Smooth muscle cell (in vitro differentiated cells): ENCODE results near the gene FMO2. TPM values are rescaled to one million over a fixed set of nuclear protein-coding genes. Genes with fewer than 3 reads are reported as not detected.
A peak's percentile ranks its signal among the peaks of the same experiment; 100 is the strongest.

Experiments
- DNase-seq: peaks from one replicate; lab custom pipeline; 2025; ENCODE audit not compliant: unreplicated experiment; lab: John Stamatoyannopoulos, UW
- H2AFZ ChIP-seq: fragments of 200-600 bp; sonication (generic); 2 replicates; pipeline ENCODE4 v1.6.0; 2016; ENCODE audit warnings: antibody characterized with exemption, low read depth, mild to moderate bottlenecking
- H3F3A ChIP-seq: fragments of 200-600 bp; sonication (generic); 2 replicates; pipeline ENCODE4 v1.6.0; 2017; ENCODE audit warnings: antibody characterized with exemption, low read depth
- H3K27ac ChIP-seq: fragments of 200-600 bp; sonication (generic); 2 replicates; pipeline ENCODE4 v1.5.1; 2016; ENCODE audit warnings: low read depth, mild to moderate bottlenecking
- H3K27me3 ChIP-seq: fragments of 200-600 bp; sonication (generic); 2 replicates; pipeline ENCODE4 v1.6.1; 2016; ENCODE audit warnings: low read depth, mild to moderate bottlenecking
- H3K36me3 ChIP-seq: fragments of 200-600 bp; sonication (generic); 2 replicates; pipeline ENCODE4 v1.5.1; 2016; ENCODE audit warnings: low read depth
- H3K4me1 ChIP-seq: fragments of 200-600 bp; sonication (generic); 2 replicates; pipeline ENCODE4 v1.5.1; 2016; ENCODE audit warnings: low read depth
- H3K4me2 ChIP-seq: fragments of 200-600 bp; sonication (generic); 2 replicates; pipeline ENCODE4 v1.6.0; 2016; ENCODE audit warnings: mild to moderate bottlenecking
- H3K4me3 ChIP-seq: fragments of 200-600 bp; sonication (generic); 2 replicates; pipeline ENCODE4 v1.5.1; 2016; ENCODE audit warnings: mild to moderate bottlenecking
- H3K79me2 ChIP-seq: fragments of 200-600 bp; sonication (generic); 2 replicates; pipeline ENCODE4 v1.6.0; 2016; ENCODE audit warnings: low read depth, mild to moderate bottlenecking
- H3K9ac ChIP-seq: fragments of 200-600 bp; sonication (generic); 2 replicates; pipeline ENCODE4 v1.6.0; 2016; ENCODE audit warnings: low read depth
- H3K9me3 ChIP-seq: fragments of 200-600 bp; sonication (generic); replicated peaks from 2 replicates; pipeline ENCODE4 v1.5.1; 2016; ENCODE audit warnings: low read depth
- H4K20me1 ChIP-seq: fragments of 200-600 bp; sonication (generic); 2 replicates; pipeline ENCODE4 v1.6.0; 2016; ENCODE audit warnings: low read depth
- WGBS: methylation state at CpG from one replicate; pipeline ENCODE4 v1.1.7; 2016; ENCODE audit warnings: low lambda C conversion rate; 5-methylcytosine and 5-hydroxymethylcytosine counted together
- polyA plus RNA-seq: library from polyadenylated mRNA; unstranded; fragments of >200 nt; fragmentation: Nextera tagmentation; extraction: Ambion mirVana; gene quantifications from 2 replicates; pipeline ENCODE4 v1.2.1, GENCODE V29; 2016
- total RNA-seq: library from RNA; depleted of rRNA; stranded (reverse); fragments of >200 nt; gene quantifications from 2 replicates; pipeline ENCODE4 v1.2.3, GENCODE V29; 2014
- TF ChIP-seq, protein P1 (sequence below): fragments of 200-600 bp; sonication (generic); IDR thresholded peaks from 2 replicates; pipeline ENCODE4 v1.5.1; 2017; ENCODE audit warnings: borderline replicate concordance, mild to moderate bottlenecking, antibody characterized with exemption; ENCODE audit not compliant: insufficient read depth, poor library complexity, severe bottlenecking

Gene FMO2
- total and polyA plus RNA-seq, 2 experiments from 2014 or later: not detected

DNA sequence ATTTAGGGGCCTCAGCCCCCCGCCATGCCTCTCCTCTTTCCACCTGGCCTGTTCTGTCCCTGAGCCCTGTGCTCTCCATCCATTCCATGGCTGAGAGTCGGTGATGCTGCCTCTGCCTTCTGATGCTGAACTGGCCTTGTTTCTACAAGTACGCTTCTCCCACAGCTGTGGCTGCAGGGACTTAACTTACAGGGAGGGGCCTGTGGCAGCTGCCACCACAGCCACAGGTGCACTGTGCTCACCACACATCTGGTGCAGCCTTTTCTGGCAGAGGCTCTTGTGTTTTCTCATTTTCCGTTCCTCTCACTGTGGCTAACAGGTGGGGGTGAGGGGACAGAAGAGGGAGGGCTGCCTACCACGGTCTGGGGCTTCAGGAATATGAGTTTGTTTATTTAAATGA, 67.4 kb downstream of the FMO2 start:
- Histone ChIP-seq H3K9ac (no peak overlapping the region), H4K20me1 (no peaks in the 10 kb centered on the region), H3K4me2 (no peak overlapping the region), H3K4me1 (no peaks in the 10 kb centered on the region), H3K4me3 (no peak overlapping the region), H3F3A (no peaks in the 10 kb centered on the region), H3K9me3 (no peaks in the 10 kb centered on the region), H3K36me3 (no peaks in the 10 kb centered on the region), H3K27ac (no peak overlapping the region), H3K27me3 (peaks cover 8% of the 10 kb centered on the region), H2AFZ (no peak overlapping the region), H3K79me2 (no peaks in the 10 kb centered on the region)
- DNase-seq: no peak
- WGBS: 96% methylated on average over 5 of the region's 5 CpGs
- TF ChIP-seq, protein P1, sequence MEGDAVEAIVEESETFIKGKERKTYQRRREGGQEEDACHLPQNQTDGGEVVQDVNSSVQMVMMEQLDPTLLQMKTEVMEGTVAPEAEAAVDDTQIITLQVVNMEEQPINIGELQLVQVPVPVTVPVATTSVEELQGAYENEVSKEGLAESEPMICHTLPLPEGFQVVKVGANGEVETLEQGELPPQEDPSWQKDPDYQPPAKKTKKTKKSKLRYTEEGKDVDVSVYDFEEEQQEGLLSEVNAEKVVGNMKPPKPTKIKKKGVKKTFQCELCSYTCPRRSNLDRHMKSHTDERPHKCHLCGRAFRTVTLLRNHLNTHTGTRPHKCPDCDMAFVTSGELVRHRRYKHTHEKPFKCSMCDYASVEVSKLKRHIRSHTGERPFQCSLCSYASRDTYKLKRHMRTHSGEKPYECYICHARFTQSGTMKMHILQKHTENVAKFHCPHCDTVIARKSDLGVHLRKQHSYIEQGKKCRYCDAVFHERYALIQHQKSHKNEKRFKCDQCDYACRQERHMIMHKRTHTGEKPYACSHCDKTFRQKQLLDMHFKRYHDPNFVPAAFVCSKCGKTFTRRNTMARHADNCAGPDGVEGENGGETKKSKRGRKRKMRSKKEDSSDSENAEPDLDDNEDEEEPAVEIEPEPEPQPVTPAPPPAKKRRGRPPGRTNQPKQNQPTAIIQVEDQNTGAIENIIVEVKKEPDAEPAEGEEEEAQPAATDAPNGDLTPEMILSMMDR: no peak

DNA sequence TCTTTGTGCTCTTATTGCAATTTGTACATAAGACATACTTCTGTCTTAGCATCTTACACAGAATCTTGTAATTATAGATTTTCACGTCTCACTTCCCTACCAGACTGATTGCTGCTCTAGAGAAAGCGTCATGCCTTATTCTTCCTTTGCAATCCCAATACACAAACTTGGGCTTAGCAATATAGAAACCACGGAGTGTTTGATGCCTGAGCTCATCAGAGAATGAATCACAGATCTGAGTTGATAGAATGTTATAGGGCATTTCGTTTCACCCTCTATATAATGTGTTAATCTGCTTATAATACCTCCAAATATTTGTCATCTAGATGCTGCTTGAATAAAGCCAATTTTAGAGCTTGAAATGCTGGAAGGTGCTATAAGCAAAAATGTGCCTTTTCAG, 69.8 kb downstream of the FMO2 start:
- TF ChIP-seq, protein P1: no peak

DNA sequence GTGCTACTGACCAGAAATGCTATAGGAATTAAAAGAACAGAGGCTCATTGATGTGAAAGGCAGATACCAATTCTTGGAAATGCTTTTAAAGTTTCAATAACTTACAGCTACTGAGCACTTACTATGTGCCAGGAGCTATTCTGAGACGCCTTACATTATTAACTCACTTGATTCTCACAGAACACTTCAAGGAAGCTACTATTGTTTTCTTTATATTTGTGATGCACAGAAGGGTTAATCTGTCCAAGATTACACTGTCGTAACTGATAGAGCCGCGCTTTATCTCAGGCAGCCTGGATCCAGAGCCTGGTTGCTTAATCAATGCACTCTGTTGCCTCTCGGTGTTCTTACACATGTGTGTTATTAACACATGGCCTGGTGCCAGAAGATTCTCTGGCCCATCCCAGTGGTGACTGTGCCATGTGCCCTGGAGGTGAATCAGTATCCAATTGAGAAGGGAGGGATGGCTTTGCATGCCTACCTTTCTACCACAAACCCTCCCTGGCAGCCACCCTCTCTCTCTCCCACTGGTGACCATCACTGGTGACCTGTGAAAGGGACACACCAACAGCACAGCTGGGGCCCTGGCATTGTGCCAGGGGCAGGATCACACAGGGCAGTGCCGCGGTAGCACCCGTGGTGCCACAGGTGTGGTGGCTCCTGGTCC, 72.0 kb downstream of the FMO2 start:
- no peak overlapping the region for H3K4me3 ChIP-seq
- no peak overlapping the region for H2AFZ ChIP-seq
- DNase-seq: no peak
- no peaks in the 10 kb centered on the region for H3K36me3 ChIP-seq
- TF ChIP-seq, protein P1: no peak
- no peaks in the 10 kb centered on the region for H3K27me3 ChIP-seq
- H3K4me2 ChIP-seq: no peak overlapping the region
- H3K79me2 ChIP-seq: no peaks in the 10 kb centered on the region
- H3F3A ChIP-seq: no peaks in the 10 kb centered on the region
- H3K9me3 ChIP-seq: no peaks in the 10 kb centered on the region
- 59% methylated on average over 8 of the region's 8 CpGs for whole genome bisulfite sequencing
- no peak overlapping the region for H3K27ac ChIP-seq
- H3K9ac ChIP-seq: no peak overlapping the region
- H4K20me1 ChIP-seq: no peaks in the 10 kb centered on the region
- H3K4me1 ChIP-seq: peaks cover 13% of the 10 kb centered on the region

More for the DNA sequence above, 69.8 kb downstream of the FMO2 start:
- Histone ChIP-seq H3K4me3 (no peak overlapping the region), H2AFZ (no peak overlapping the region), H3F3A (no peaks in the 10 kb centered on the region), H3K4me1 (peaks cover 13% of the 10 kb centered on the region), H4K20me1 (no peaks in the 10 kb centered on the region), H3K36me3 (no peaks in the 10 kb centered on the region), H3K4me2 (peak overlapping the region; percentile 30), H3K79me2 (no peaks in the 10 kb centered on the region), H3K27ac (no peak overlapping the region), H3K9ac (no peak overlapping the region), H3K27me3 (peaks cover 8% of the 10 kb centered on the region), H3K9me3 (no peaks in the 10 kb centered on the region)
- DNase-seq: no peak
- WGBS: 49% methylated on average over 4 of the region's 4 CpGs

DNA sequence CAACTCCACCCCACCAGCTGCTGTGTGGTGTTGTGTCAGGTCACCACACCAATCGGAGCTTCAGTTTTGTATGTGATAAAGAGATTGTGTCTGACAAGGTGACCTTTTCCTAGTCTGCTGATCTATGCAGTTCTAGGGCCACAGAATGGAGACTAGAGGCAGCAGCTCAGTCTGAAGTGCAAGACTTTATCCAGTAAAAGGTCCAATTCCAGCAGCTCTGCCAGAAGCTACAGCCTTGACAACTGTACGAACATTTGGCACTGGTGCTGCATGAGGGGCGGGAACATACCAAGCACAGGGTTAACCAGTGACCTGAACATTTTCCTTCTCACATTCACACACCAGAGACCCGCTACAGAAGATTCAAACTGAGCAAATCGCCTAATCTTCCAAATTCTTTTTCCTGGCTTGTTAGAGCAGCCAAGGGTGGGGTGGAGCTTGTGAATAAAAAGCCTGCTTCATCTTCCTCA, 72.5 kb downstream of the FMO2 start:
- no peaks in the 10 kb centered on the region for H3K79me2 ChIP-seq
- no peak overlapping the region for H2AFZ ChIP-seq
- H3K9ac ChIP-seq: no peak overlapping the region
- no peaks in the 10 kb centered on the region for H3F3A ChIP-seq
- no peaks in the 10 kb centered on the region for H3K27me3 ChIP-seq
- H3K4me2 ChIP-seq: no peak overlapping the region
- H3K4me1 ChIP-seq: peaks cover 13% of the 10 kb centered on the region
- no peak for DNase-seq
- H3K36me3 ChIP-seq: no peaks in the 10 kb centered on the region
- WGBS: 91% methylated on average over 5 of the region's 5 CpGs
- H3K27ac ChIP-seq: no peak overlapping the region
- H3K9me3 ChIP-seq: no peaks in the 10 kb centered on the region
- TF ChIP-seq, protein P1: no peak
- H4K20me1 ChIP-seq: no peaks in the 10 kb centered on the region
- no peak overlapping the region for H3K4me3 ChIP-seq
